ENCODE measurements around the gene ABCE1. TPM values are rescaled to one million over a fixed set of nuclear protein-coding genes. Genes with fewer than 3 reads are reported as not detected.

Gene ABCE1
- polyA plus RNA-seq, 2 donors = 14.8 to 27.4 TPM

DNA sequence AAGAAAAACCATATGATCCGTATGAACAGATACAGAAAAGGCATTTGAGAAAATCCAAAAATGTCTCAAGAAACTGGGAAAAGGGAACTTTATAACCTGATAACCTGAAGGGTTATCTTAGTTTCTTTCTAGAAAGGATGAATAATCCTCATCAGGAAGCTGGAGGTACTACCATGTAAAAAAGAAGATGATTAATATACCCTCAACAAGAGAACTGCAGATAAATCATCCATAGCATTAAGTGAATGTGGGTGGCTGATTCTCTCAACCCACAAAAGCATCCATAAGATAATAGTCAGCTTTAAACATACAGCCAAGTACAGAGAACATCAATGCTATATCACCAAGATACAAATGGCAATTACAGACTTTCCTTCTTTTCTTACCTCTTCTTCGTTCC lies 26.6 kb upstream of the ABCE1 start:
- 94 to 98% methylated on average over 2 of the region's 2 CpGs for WGBS, 2 donors
- Histone ChIP-seq H3K36me3 (ENCODE audit: control insufficient read depth in 2 of 2, insufficient read depth in 2 of 2, low read length in 1 of 2) (no peaks in the 10 kb centered on the region), H3K9me3 (ENCODE audit: control insufficient read depth in 2 of 2, insufficient read depth in 1 of 2, low read depth in 1 of 2, low read length in 1 of 2) (no peaks in the 10 kb centered on the region), H3K27ac (ENCODE audit: low read depth in 2 of 2, low read length in 1 of 2) (no peak overlapping the region), H3K27me3 (ENCODE audit: control insufficient read depth in 1 of 2, insufficient read depth in 2 of 2, low read length in 2 of 2) (no peaks in the 10 kb centered on the region), H3K4me3 (ENCODE audit: low read depth in 1 of 2, low read length in 2 of 2) (no peak overlapping the region), H3K4me1 (ENCODE audit: control insufficient read depth in 2 of 2, insufficient read depth in 2 of 2, low read length in 1 of 2) (no peaks in the 10 kb centered on the region)

- Histone ChIP-seq H3K36me3 (ENCODE audit: control insufficient read depth in 2 of 2, insufficient read depth in 2 of 2, low read length in 1 of 2) (peaks cover 0 to 2% of the 10 kb centered on the region in 2 donors), H3K27me3 (ENCODE audit: control insufficient read depth in 1 of 2, insufficient read depth in 2 of 2, low read length in 2 of 2) (no peaks in the 10 kb centered on the region), H3K4me1 (ENCODE audit: control insufficient read depth in 2 of 2, insufficient read depth in 2 of 2, low read length in 1 of 2) (no peaks in the 10 kb centered on the region), H3K4me3 (ENCODE audit: low read depth in 1 of 2, low read length in 2 of 2) (no peak overlapping the region), H3K9me3 (ENCODE audit: control insufficient read depth in 2 of 2, insufficient read depth in 1 of 2, low read depth in 1 of 2, low read length in 1 of 2) (no peaks in the 10 kb centered on the region), H3K27ac (ENCODE audit: low read depth in 2 of 2, low read length in 1 of 2) (no peak overlapping the region)
- WGBS, 2 donors = 82 to 88% methylated on average over 1 of the region's 1 CpG
Observed at GRCh38 chr4:145075742-145076468, 22.2 kb upstream of the ABCE1 start.

DNA sequence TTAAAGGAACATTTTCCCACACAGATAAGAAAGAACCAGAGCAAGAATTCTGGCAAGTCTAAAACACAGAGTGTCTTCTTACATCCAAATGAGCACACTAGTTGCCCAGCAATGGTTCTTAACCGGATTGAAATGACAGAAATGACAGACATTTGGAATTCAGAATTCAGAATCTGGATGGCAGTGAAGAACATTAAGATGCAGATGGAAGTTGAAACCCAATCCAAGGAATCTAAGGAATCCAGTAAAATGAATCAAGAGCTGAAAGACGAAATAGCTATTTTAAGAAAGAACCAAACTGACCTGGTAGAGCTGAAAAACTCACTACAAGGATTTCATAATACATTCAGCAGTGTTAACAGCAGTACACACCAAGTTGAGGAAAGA lies 21.6 kb upstream of the ABCE1 start:
- Histone ChIP-seq H3K27me3 (ENCODE audit: control insufficient read depth in 1 of 2, insufficient read depth in 2 of 2, low read length in 2 of 2) (no peaks in the 10 kb centered on the region), H3K9me3 (ENCODE audit: control insufficient read depth in 2 of 2, insufficient read depth in 1 of 2, low read depth in 1 of 2, low read length in 1 of 2) (no peaks in the 10 kb centered on the region), H3K27ac (ENCODE audit: low read depth in 2 of 2, low read length in 1 of 2) (no peak overlapping the region), H3K36me3 (ENCODE audit: control insufficient read depth in 2 of 2, insufficient read depth in 2 of 2, low read length in 1 of 2) (peaks cover 0 to 2% of the 10 kb centered on the region in 2 donors), H3K4me1 (ENCODE audit: control insufficient read depth in 2 of 2, insufficient read depth in 2 of 2, low read length in 1 of 2) (no peaks in the 10 kb centered on the region), H3K4me3 (ENCODE audit: low read depth in 1 of 2, low read length in 2 of 2) (no peak overlapping the region)
- 89 to 90% methylated on average over 2 of the region's 2 CpGs for WGBS, 2 donors

DNA sequence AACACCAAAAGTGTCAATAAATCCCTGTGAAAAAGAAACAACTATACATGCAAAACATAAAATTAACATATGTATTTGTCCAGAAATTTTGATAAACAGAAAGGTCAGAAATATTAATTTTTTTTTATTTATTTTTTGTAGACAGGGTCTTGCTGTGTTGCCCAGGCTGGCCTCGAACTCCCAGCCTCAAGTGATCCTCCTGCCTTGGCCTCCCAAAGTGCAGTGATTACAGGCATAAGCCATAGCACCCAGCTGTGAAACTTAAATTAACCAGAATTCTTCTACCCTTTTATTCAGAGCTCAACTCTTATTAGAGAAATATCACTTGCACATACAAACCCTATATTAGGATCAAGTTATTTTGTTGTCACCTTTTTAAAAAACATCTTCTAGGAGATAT lies 16.4 kb upstream of the ABCE1 start:
- 96 to 100% methylated on average over 1 of the region's 1 CpG for WGBS, 2 donors
- Histone ChIP-seq H3K36me3 (ENCODE audit: control insufficient read depth in 2 of 2, insufficient read depth in 2 of 2, low read length in 1 of 2) (peaks cover 0 to 2% of the 10 kb centered on the region in 2 donors), H3K4me1 (ENCODE audit: control insufficient read depth in 2 of 2, insufficient read depth in 2 of 2, low read length in 1 of 2) (peaks cover 0 to 2% of the 10 kb centered on the region in 2 donors)

GRCh38 chr4:145083891-145084605 lies 14.1 kb upstream of the ABCE1 start:
- 91 to 92% methylated on average over 1 of the region's 1 CpG for WGBS, 2 donors
- H3K27ac ChIP-seq (ENCODE audit: low read depth in 2 of 2, low read length in 1 of 2) = no peak overlapping the region
- H3K27me3 ChIP-seq (ENCODE audit: control insufficient read depth in 1 of 2, insufficient read depth in 2 of 2, low read length in 2 of 2) = no peaks in the 10 kb centered on the region
- peaks cover 0 to 2% of the 10 kb centered on the region in 2 donors for H3K4me1 ChIP-seq (ENCODE audit: control insufficient read depth in 2 of 2, insufficient read depth in 2 of 2, low read length in 1 of 2)
- no peaks in the 10 kb centered on the region for H3K9me3 ChIP-seq (ENCODE audit: control insufficient read depth in 2 of 2, insufficient read depth in 1 of 2, low read depth in 1 of 2, low read length in 1 of 2)
- peaks cover 0 to 2% of the 10 kb centered on the region in 2 donors for H3K36me3 ChIP-seq (ENCODE audit: control insufficient read depth in 2 of 2, insufficient read depth in 2 of 2, low read length in 1 of 2)
- H3K4me3 ChIP-seq (ENCODE audit: low read depth in 1 of 2, low read length in 2 of 2) = no peak overlapping the region

More for the DNA sequence above, 16.4 kb upstream of the ABCE1 start:
- no peaks in the 10 kb centered on the region for H3K27me3 ChIP-seq (ENCODE audit: control insufficient read depth in 1 of 2, insufficient read depth in 2 of 2, low read length in 2 of 2)
- no peak overlapping the region for H3K27ac ChIP-seq (ENCODE audit: low read depth in 2 of 2, low read length in 1 of 2)
- H3K4me3 ChIP-seq (ENCODE audit: low read depth in 1 of 2, low read length in 2 of 2) = no peak overlapping the region
- no peaks in the 10 kb centered on the region for H3K9me3 ChIP-seq (ENCODE audit: control insufficient read depth in 2 of 2, insufficient read depth in 1 of 2, low read depth in 1 of 2, low read length in 1 of 2)

GRCh38 chr4:145090380-145090779 lies 7.7 kb upstream of the ABCE1 start:
- Histone ChIP-seq H3K36me3 (ENCODE audit: control insufficient read depth in 2 of 2, insufficient read depth in 2 of 2, low read length in 1 of 2) (peaks cover 0 to 3% of the 10 kb centered on the region in 2 donors), H3K9me3 (ENCODE audit: control insufficient read depth in 2 of 2, insufficient read depth in 1 of 2, low read depth in 1 of 2, low read length in 1 of 2) (peaks cover 0 to 2% of the 10 kb centered on the region in 2 donors), H3K4me3 (ENCODE audit: low read depth in 1 of 2, low read length in 2 of 2) (no peak overlapping the region), H3K4me1 (ENCODE audit: control insufficient read depth in 2 of 2, insufficient read depth in 2 of 2, low read length in 1 of 2) (no peaks in the 10 kb centered on the region), H3K27ac (ENCODE audit: low read depth in 2 of 2, low read length in 1 of 2) (no peak overlapping the region), H3K27me3 (ENCODE audit: control insufficient read depth in 1 of 2, insufficient read depth in 2 of 2, low read length in 2 of 2) (no peaks in the 10 kb centered on the region)
- 91 to 92% methylated on average over 1 of the region's 1 CpG for WGBS, 2 donors

DNA sequence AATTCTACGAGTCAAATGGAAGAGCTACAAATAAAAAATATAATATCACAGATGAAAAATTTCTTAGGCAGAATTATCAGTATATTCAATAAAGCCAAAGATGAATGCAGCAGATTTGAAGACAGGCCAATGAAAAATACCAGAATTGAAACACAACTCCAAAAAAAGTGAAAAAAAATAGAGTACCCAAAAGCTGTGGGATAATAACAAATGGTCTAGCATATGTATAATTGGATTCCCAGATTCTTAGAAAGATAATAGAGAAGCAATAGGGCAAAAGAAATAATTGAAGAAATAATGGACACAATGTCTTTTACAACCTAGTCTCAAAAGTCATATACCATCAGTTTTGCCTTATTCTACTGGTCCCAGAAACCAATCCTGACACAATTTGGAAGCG lies 4.5 kb upstream of the ABCE1 start:
- Histone ChIP-seq H3K36me3 (ENCODE audit: control insufficient read depth in 2 of 2, insufficient read depth in 2 of 2, low read length in 1 of 2) (peaks cover 0 to 3% of the 10 kb centered on the region in 2 donors), H3K9me3 (ENCODE audit: control insufficient read depth in 2 of 2, insufficient read depth in 1 of 2, low read depth in 1 of 2, low read length in 1 of 2) (peaks cover 0 to 2% of the 10 kb centered on the region in 2 donors), H3K4me1 (ENCODE audit: control insufficient read depth in 2 of 2, insufficient read depth in 2 of 2, low read length in 1 of 2) (no peaks in the 10 kb centered on the region), H3K27me3 (ENCODE audit: control insufficient read depth in 1 of 2, insufficient read depth in 2 of 2, low read length in 2 of 2) (no peaks in the 10 kb centered on the region), H3K4me3 (ENCODE audit: low read depth in 1 of 2, low read length in 2 of 2) (no peak overlapping the region), H3K27ac (ENCODE audit: low read depth in 2 of 2, low read length in 1 of 2) (no peak overlapping the region)
- WGBS, 2 donors = 99% methylated on average over 2 of the region's 2 CpGs

DNA sequence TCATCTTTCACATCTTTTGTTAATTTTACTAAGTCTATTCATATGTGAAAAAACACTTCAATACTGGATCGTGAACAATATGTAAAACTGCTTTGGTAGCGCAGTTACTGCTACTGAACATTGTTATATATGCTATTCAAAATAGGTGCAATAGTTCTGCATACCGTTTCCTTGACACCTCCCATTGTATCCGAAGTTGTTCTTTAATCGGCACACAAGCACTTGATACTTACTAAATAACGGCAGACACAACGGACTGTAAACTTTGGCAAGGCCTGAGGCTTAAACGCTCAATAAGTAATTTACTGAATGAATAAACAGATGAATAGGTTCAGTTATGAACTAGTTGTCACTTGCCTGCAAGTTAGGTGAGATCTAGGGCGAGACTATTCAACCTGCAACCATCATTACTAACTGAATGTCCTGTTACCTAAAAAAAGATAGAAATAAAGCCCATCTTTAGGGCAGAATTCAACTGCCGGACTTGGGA lies 735 bp upstream of the ABCE1 start:
- peak overlapping the region; percentile 93 to 95 for H3K4me3 ChIP-seq (ENCODE audit: low read depth in 1 of 2, low read length in 2 of 2)
- peaks cover 0 to 2% of the 10 kb centered on the region in 2 donors for H3K9me3 ChIP-seq (ENCODE audit: control insufficient read depth in 2 of 2, insufficient read depth in 1 of 2, low read depth in 1 of 2, low read length in 1 of 2)
- 5% methylated on average over 10 of the region's 10 CpGs for WGBS, 2 donors
- H3K36me3 ChIP-seq (ENCODE audit: control insufficient read depth in 2 of 2, insufficient read depth in 2 of 2, low read length in 1 of 2) = peaks cover 0 to 3% of the 10 kb centered on the region in 2 donors
- peaks cover 0 to 1% of the 10 kb centered on the region in 2 donors for H3K4me1 ChIP-seq (ENCODE audit: control insufficient read depth in 2 of 2, insufficient read depth in 2 of 2, low read length in 1 of 2)
- peak overlapping the region; percentile 95 to 97 for H3K27ac ChIP-seq (ENCODE audit: low read depth in 2 of 2, low read length in 1 of 2)
- H3K27me3 ChIP-seq (ENCODE audit: control insufficient read depth in 1 of 2, insufficient read depth in 2 of 2, low read length in 2 of 2) = no peaks in the 10 kb centered on the region

GRCh38 chr4:145098675-145099037 lies 545 bp downstream of the ABCE1 start:
- peak overlapping the region; percentile 93 to 95 for H3K4me3 ChIP-seq (ENCODE audit: low read depth in 1 of 2, low read length in 2 of 2)
- peak overlapping the region; percentile 95 to 97 for H3K27ac ChIP-seq (ENCODE audit: low read depth in 2 of 2, low read length in 1 of 2)
- 0 to 1% methylated on average over 8 to 9 of the region's 9 CpGs for WGBS, 2 donors
- peaks cover 0 to 3% of the 10 kb centered on the region in 2 donors for H3K36me3 ChIP-seq (ENCODE audit: control insufficient read depth in 2 of 2, insufficient read depth in 2 of 2, low read length in 1 of 2)
- no peaks in the 10 kb centered on the region for H3K27me3 ChIP-seq (ENCODE audit: control insufficient read depth in 1 of 2, insufficient read depth in 2 of 2, low read length in 2 of 2)
- H3K4me1 ChIP-seq (ENCODE audit: control insufficient read depth in 2 of 2, insufficient read depth in 2 of 2, low read length in 1 of 2) = peaks cover 0 to 1% of the 10 kb centered on the region in 2 donors
- peaks cover 0 to 2% of the 10 kb centered on the region in 2 donors for H3K9me3 ChIP-seq (ENCODE audit: control insufficient read depth in 2 of 2, insufficient read depth in 1 of 2, low read depth in 1 of 2, low read length in 1 of 2)

Data from esophagus (tissue), 2 donors.